HT-29 (cell line): ENCODE results near the gene BIN1. TPM values are rescaled to one million over a fixed set of nuclear protein-coding genes. Genes with fewer than 3 reads are reported as not detected.
"Not testable (repeated sequence)": the region's sequence is repeated elsewhere in the genome, so short reads cannot be mapped to it uniquely, and the experiment has no call there.

Experiments
- DNase-seq: peaks from one replicate; pipeline ENCODE4 v3.0.0-alpha.2; 2015; ENCODE audit warnings: low spot score
- total RNA-seq: library from RNA; depleted of rRNA; stranded (reverse); fragments of >200 nt; shearing (Covaris generic); gene quantifications from 2 replicates; pipeline ENCODE4 v1.2.3, GENCODE V29; 2014

The BIN1 gene
- total RNA-seq, 1 experiment from 2014 or later = 119 TPM

DNA sequence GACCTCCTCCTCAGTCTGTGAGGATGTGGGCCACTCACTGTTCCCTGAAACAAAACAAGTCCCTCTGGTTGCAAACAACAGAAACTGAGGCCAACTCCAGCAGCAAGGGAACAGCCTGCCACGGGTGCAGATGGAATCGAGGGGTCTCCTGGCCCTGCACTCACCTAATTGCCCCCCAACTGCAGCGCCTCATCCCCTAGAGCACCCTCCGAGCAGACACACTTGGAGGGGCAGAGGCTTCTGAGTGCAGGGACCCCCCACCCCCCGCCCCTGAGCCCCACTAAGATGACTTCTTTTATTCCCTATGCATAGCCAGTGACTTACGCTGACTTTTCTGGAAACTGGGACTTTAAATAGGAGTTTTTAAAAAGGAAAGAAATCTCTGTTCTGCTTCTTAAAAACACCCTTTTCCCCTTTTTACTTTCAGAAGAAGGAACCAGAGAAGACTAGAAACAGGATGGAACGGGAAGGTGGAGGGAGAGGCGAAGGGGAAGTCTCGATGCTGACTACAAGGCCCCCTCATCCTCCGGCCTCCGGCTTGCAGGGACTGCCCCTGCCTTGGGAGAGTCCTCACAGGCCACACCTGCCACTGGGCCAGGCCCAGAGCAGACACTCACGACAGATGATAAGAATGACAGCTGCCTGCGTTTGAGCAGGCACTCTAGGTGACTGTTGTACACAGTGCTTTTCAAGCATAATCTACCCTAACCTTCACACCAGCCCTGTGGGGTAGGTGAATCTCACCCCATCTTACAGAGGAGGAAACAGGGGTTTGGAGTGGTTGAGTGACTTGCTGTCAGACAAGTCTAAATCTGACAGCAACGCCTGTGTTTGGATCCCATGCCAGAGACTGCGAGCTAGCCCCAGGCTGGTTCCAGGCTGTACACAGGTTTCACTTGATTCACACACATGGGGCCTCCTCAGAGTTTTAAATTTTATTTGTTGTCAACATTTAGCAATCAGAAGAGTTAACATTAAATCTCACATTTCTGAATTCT lies 28.2 kb upstream of the BIN1 start:
- no peak for DNase-seq

DNA sequence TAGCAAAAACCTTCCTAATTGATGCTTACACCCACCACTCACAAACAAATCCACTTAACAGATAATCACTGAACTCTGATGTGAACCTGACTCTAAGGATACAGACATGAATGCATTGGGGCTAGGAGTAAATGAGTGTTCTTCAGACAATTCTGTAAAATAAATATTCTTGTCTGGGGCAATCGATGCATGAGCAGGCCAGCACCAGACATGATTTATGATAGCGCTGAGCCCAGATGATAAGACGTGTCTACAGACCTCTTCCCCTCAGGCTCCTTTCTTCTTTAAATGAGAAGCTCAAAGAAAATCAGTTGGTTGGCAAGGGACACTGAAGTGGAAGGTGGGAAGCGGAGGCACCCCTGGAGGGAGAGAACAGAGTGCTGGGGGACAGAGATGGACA lies 27.3 kb upstream of the BIN1 start:
- no peak for DNase-seq

DNA sequence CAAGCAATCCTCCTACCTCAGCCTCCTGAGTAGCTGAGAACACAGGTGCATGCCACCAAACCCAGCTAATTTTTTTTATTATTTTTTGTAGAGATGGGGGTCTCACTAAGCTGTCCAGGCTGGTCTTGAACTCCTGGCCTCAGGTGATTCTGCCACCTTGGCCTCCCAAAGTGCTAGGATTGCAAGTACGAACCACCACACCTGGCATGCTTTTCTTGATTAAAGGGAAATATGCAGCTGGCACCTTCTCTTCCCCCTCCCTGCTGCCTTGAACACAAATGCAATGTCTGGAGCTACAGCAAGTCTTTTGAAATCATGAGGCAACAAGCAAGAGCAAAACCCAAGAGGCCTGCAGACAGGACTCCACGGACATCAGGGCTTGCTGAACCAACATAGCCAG lies 26.8 kb upstream of the BIN1 start:
- no peak for DNase-seq

DNA sequence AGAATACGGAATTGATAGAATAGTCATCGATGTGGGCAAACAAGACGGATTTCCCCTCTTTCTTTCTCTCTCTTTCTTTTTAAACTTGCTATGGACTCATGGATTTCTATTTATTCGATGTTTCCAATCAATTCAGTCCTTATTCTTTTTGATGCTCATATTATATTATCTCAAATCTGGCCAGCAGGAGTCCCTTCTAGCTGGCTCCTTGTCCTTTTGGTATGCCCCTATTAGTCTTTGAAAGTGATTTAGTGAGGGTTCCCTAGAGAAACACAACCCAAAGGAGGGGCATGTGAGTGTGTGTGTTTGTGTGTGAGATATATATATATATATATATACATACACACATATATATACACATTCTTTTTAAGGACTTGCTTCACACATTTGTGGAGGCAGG lies 23.5 kb upstream of the BIN1 start:
- no peak for DNase-seq

DNA sequence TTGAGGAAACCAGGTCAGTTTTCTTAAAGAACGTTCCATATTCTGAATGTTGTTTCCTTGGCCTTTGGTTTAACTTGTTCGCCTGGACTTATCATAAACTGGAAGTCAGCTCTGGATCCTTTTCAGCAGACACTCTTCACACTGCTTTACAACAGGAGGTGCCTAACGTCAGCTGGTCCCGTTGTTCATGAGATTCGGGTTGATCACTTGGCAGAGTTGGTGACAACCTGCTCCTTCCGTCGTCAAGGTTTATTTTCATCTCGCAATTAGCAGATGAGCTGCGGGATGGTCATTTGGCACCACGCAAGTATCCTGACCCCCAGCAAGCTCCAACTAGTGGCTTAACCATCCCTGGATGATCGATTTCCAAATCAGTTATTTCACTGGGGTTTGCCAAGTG lies 23.0 kb upstream of the BIN1 start:
- DNase-seq = no peak

DNA sequence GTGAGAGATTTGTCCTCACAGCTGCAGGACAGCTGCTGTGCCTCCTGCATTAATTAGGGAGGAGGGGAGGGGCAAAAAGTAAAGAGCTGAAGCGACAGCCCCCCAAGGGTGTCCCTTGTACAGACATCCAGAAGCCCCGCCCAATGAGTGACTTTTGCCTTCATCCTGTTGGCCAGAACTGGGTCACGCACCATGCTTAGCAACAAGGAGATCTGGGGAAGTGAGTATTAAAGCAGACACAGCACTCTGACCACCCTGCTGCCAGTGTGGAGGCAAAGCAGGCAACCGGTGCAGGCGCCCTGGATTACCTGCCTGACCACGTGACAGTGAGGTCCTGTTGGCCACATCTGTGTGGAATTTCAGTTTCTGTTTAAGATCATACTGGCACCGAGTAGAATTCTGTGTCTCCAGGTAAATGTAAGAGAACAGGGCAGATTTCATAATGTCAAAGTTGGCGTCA lies 21.5 kb upstream of the BIN1 start:
- DNase-seq = peak; percentile 86

DNA sequence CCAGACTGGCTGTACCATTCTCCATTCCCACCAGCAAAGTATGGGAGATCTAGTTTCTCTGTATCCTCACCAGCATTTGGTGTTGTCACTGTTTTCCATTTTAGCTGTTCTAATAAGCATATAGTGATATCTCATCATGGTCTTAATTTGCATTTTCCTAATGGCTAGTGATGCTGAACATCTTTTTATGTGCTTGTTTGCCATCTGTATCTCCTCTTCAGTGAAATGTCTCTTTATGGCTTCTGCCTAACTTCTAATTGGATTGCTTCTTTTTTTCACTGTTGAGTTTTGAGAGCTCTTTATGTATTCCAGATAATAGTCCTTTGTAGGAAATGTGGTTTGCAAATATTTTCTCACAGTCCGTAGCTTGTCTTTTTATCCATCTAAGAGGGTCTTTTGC lies 18.9 kb upstream of the BIN1 start:
- no peak for DNase-seq

DNA sequence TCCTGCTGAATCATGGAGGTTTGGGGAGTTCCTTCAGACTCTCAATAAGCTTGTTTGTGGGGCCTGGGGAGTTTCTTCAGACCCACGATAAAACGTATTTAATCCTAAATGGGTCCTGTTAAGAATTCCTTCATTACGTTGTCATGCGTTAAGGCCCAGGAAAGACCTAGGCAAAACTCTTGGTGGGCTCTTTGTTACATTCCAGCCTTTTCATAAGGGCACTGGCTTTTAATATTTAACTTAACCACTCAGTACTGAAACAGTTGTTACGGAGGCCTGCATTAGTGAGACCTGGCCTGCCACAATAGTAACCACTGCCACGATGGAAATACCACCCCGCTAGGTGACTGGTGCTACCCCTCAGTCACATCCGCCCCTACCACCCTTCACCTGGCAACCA lies 17.5 kb upstream of the BIN1 start:
- DNase-seq = no peak

DNA sequence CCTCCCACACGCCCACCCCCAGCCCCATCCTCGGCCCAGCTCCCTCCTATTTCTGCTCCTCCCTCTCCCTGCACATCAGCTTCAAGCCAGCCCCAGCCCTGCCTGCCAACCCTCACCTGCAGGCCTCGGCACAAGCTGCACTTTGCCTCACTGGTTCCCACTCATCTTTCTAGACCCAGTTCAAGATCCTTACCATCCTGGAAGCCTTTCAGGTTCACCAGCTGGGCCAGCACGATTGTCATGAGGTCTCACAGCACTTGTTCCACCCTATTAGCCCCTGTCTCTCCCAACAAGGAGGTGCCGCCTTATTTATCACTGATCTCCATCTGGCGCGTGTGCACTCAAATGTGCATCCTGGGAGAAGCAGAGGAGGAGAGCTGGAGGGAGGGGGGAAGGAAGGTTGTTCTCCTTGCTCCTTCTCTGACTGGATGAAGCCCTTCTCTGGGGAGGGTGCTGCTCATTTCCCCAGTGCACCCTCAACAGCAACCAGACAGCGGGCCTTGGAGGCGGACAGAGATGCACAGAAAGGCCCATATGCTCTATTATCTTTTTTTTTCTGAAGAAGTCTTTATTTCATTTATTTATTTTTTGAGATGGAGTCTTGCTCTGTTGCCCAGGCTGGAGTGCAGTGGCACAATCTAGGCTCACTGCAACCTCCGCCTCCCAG lies 15.5 kb upstream of the BIN1 start:
- DNase-seq = no peak

DNA sequence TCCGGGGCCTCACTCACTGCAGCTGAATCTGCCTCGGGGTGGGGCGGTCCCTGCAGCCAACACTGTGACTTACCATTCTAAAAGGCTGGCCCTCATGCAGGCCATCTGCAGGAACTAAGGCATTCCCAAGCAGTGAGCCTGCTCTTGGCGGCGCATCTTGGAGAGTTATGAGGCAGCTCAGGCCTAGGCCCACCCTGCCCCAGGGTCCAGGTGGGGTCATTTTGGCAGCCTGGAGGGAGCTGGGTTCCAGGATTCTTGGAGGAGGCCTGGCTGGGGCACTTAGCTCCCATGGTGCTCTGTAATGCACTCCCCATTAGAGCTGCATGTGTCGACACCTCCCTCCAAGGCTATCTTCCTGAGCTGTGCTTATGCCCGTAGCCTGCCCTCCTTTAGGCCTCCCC lies 14.8 kb upstream of the BIN1 start:
- no peak for DNase-seq

DNA sequence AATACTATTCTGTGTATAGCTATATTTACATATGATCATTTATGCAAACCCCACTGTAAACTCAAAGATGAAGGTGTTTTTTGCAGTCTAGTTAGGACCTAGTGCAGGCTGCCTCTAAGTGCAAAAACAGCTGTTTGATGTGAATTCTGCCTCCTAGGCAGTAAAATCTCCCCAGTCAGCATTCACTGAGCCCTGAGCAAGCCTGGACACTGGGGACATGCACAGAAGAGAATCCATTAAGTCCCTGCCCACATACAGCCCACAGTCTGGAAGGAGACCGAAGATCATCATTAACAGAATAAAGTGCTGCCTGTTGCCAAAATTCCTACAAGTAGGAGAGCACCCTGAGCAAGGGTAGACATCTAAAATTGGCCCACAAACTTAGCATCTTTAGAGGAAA lies 14.4 kb upstream of the BIN1 start:
- no peak for DNase-seq

DNA sequence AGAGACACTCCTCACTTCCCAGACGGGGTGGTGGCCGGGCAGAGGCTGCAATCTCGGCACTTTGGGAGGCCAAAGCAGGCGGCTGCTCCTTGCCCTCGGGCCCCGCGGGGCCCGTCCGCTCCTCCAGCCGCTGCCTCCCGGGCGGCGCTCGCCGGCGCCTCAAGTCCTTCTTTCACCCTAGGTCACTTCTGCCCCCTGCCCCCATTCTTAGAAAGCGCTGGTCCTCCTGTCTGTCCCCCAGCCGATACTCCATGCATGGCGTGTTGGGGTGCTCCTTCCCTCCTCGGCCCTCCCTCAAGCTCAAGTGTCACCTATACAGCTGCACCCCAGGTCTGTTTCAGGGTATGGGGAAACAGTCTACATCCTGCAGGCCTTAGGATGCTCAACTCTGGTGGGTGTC lies 13.5 kb upstream of the BIN1 start:
- DNase-seq = not testable (repeated sequence)

DNA sequence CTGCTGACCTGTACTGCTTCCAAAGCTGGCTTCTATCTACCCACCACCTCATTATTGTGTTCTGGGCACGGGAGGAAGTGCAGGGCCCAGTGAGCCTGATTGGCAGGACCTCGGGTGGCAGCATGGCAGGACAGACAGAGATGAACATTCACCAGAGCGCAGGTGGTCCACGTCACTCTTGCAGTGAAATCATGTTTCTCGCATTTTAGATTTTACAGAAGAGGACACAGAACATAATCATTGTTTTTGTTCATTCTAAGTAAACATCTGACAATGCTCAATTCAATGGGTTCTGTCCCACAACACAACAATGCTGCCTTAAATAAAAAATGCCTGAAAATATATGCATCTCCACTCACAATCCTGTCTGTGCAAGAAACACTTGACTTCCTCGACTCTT lies 11.5 kb upstream of the BIN1 start:
- no peak for DNase-seq

DNA sequence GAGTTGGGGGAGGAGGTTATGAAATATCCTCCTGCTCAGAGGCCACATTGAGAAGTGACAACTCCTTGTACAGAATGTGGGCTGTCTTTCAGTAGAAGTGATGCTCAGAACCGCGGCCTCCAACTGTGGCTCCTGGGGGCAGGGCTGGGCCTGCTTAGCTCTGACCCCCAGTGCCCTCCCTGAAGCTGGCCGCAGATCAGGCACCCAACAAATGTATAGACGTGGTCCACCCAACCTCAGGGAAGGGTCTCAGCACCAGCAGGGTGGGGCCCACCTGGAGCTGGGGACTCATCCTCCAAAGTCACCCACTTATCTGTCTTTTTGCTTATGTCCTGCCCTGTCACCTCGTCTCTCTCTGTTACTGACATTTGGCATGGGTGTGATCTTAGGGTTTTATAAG lies 11.1 kb upstream of the BIN1 start:
- DNase-seq = no peak

DNA sequence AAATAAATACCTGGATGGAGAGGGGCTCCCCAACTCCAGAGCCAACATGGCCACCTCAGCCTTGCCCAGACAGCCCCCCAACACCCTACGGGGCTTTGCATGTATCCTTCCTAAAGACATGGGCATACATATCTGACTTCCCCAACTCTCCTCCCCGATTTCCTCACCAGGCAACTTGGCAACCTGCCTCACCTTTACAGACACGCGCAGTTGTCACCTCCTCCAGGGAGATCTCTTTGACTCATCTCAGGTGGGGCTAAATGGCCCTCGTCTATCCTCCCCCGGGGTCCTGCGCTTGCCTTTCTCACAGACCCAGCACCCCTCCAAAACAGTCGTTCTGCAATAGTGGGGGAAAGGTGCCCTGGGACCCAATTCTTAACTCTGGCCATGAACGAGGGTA lies 10.6 kb upstream of the BIN1 start:
- no peak for DNase-seq

DNA sequence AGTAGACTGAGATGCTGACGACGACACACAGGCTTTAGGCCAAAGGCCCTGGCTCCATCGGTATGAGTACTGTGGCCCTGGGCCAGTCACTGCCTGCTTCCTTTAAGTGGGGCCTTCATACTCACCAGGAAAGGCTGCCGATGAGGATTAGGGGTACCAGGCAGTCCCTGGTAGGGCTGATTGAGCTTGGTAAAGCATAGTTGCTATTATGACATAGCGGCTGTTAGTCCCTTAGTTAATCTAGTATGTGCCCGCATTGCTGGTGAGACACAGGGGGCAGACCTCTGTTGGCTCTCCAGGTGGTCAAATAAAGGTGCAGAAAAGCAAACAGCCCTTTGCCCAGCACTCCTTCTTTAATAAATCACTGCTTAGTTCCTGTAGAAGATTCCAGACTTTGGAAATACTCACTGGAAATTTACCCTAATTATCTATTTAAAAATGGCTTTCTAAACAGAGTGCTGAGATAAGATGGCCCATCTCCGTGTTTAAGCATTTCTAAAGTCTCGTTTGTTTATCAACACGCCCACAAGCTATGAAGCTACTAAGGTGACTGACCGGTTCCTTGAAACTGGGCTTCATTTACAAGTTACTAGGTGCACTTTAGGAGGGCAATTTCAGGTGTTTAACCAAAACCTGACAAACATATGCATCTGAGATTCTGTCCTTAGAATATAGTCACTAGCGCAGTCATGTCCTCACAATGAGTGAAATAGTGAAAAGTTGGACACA lies 8.7 kb upstream of the BIN1 start:
- DNase-seq = peak; percentile 59

DNA sequence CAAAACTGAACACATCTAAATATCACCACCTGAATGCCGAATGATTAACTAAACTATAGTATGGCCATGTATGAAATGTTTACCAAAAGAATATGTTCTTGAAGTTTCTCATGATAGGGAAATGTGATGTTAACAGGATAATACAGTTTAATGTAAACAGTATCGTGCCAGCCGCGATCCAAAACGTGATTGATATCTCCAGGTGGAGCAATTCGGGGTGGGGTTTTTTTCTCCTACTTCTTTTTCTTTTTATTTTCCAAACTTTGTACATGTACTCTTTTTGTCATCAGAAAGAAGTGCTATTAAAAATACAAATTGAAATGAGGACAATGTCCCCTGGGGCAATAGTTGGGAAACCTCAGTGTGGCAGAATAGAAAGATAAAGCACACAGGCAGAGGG lies 4.0 kb upstream of the BIN1 start:
- DNase-seq = no peak

DNA sequence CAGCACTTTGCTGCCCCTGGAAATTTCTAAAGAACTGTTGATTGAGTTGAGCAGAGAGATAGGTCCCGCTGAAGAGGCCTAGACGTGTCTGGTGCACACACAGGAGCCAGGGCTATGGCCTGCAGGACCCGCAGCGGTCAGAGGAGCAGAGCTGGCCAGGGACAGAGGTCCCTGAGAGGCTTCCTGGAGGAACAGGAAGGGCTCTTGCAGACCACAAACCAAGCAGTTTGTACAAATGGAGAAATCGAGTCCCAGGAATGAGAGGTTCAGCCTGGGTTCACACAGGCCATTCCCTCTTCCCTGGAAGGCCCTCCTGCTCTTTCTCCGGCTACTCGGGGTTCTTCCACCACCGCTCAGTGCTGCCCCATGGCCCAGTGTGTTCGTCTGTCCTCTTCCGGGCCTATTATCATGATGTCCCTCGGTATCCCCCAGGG lies 1.2 kb upstream of the BIN1 start:
- DNase-seq = no peak

DNA sequence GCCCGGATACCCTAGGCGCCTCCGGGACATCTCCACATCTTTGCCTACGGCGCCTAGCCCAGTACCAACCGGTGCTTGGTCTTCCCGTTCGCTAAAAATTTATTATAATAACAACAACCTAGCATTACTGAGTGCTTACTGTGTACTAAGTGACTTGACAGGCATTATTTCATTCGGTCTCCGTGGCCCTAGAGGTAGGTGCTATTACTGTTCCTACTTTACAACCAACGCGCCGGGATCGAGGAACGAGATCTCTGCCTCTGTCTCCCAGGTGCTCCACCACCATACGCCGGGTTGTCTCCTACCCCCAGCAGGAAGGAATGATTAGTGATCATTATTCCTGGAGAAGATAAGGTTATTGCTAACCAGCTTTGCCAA lies 657 bp upstream of the BIN1 start:
- peak; percentile 52 for DNase-seq

DNA sequence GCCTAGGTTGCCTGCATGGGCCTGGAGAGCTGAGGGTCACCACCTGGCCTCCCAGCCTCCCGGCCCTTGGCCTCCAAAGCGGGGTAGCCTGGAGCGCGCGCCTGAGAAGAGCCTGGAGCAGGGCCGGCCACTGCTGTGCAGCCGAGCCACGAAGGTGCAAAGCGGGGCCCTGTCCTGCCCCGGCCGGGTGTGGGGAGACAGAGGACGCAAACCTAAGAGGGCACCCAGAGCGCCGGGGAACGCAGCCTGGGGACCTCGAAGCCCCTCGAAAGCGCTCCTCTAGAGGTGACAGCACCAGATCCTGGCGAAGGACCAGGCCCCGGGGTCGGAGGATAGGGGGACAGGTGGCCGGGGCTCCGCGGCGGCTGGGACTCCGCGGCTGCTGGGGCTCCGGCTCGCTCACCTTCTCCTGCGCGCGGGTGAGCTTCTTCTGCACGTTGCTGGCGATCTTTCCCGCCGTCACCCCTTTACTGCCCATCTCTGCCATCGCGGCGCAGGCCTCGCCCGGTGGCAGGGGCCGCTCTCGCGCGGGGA lies 430 bp downstream of the BIN1 start:
- no peak for DNase-seq

DNA sequence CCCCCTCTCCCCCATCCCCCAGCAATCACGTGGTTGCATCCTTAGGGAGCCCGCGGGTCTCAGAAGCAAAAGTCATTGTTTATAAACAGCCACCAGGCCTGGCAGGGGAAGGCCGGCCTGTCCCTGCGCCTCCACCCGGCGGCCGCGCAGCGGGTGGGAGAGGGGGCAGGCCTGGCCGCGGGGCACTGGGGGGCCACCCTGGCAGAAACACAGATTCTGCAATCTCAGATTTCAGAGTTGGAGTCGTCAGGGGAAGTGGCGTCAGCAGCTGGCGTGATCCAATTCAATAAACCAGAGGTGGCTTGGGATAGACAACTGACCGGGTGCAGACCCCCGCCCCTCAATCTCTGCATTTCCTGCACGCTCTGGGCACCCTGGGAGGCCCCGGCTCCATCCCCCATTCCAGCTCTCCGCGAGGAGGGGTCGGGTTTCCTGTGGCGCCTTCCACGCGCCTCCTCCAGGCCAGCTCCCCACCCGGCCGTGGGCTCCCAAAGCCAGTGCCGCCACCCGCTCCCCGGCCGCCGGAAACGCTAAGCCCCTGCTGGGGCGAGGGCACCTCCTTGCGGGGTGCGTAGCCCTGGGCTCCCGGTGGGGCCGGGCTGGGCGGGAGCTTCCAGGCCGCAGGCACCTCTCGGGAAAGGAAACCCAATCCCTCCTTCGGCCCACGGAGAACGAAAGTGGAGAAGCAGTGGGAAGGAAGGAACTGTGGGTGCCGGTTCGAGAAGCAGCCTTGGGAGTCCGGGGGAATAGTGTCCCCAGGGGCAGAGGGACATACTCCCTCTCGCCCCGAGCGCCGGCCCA lies 1.1 kb downstream of the BIN1 start:
- peak; percentile 42 for DNase-seq
